GM12875 (cell line): ENCODE data around the gene ALDH1A1.

ENCODE experiments used
- H3K4me3 ChIP-seq: one replicate; pipeline ENCODE4 v1.5.1; 2011; ENCODE audit warnings: low read depth, low read length, control low read depth
- TF ChIP-seq, protein P1 (sequence below): IDR thresholded peaks from 2 replicates; pipeline ENCODE4 v1.5.1; 2011; ENCODE audit warnings: low read depth, mild to moderate bottlenecking, control low read depth, inconsistent platforms, low read length, moderate library complexity, borderline replicate concordance; ENCODE audit not compliant: insufficient read depth

ALDH1A1 gene

DNA sequence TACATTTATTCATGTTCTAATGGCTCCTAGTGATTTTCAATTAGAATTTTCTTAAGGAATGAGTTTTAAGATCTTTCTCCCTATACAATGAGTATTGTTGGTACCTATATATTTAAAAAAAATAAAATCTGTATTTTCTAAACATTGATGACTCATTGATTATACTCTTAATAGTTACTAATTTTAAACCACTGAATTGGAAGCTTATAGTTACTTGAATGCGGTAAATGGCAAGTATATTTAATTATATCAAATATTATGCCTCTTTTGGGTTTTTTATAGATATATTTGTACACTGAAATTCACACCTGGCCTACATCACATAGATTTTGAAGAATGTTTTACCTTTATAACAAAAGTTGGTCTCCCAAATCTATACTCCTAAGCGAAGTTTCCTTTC is 38.9 kb upstream of the ALDH1A1 start:
- TF ChIP-seq, protein P1, sequence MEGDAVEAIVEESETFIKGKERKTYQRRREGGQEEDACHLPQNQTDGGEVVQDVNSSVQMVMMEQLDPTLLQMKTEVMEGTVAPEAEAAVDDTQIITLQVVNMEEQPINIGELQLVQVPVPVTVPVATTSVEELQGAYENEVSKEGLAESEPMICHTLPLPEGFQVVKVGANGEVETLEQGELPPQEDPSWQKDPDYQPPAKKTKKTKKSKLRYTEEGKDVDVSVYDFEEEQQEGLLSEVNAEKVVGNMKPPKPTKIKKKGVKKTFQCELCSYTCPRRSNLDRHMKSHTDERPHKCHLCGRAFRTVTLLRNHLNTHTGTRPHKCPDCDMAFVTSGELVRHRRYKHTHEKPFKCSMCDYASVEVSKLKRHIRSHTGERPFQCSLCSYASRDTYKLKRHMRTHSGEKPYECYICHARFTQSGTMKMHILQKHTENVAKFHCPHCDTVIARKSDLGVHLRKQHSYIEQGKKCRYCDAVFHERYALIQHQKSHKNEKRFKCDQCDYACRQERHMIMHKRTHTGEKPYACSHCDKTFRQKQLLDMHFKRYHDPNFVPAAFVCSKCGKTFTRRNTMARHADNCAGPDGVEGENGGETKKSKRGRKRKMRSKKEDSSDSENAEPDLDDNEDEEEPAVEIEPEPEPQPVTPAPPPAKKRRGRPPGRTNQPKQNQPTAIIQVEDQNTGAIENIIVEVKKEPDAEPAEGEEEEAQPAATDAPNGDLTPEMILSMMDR = no peak

DNA sequence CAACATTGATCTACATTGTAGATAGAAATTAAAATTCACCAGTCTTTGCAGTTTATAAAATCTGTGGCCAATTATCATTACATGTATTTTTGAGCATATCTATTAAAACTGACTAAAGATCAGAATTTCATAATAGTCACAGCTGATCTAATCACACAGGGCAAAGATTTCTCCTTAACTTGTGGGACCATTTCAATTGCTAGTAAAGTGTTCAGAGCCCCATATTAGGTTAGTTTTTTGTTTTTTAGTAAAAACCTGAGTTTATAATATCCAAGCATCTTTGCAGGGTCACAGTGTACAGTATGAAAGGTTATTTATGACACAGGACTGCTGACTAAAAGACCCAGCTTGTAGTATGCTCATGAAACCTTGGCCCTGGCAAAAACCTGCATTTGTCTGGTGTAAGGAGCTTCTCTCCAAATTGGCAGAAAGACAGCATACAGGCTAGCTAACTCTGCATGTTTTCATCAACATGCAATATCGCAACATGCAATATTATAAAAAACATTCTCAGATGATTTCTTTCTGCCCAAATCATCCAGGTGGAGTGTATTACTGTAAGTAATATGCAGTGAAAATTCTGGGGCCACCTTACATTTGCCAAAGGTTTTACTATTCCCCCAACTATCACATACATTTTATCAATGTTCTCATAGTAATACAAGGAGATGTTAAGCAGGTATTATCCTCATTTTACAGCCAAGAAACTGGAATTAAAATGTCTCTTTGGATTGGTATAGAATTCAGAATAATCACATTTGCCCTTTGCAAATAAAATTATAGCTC is 37.7 kb upstream of the ALDH1A1 start:
- no peak overlapping the region for H3K4me3 ChIP-seq
- TF ChIP-seq, protein P1 = no peak

More for the DNA sequence above, 38.9 kb upstream of the ALDH1A1 start:
- H3K4me3 ChIP-seq = no peak overlapping the region

DNA sequence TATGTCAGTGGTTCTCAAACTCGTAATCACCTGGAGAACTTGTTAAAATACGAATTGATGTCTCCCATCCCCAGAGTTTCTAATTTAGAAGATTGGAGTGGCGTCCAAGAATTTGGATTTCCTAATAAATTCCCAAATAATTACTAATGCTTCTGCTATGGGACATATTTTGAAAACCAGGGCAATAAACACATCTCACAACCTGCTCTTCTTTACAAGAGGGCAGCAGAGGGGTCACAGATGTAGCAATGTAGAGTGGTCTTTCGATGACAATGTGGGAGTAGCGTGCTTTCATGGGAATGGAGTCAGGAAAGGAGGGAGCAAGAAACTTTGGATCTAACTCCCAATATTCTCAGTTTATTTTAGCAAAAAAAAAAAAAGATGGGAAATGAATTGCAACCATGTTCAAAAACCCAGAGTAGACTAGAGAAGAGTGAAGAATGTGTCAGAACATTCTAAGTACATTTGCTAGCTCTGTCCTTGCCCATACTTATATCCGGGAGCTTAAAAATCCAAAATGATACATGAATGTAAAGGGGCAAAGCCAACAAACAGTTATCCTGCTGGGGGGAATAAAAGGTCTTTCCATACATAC is 33.8 kb upstream of the ALDH1A1 start:
- TF ChIP-seq, protein P1 = no peak
- H3K4me3 ChIP-seq = no peak overlapping the region

DNA sequence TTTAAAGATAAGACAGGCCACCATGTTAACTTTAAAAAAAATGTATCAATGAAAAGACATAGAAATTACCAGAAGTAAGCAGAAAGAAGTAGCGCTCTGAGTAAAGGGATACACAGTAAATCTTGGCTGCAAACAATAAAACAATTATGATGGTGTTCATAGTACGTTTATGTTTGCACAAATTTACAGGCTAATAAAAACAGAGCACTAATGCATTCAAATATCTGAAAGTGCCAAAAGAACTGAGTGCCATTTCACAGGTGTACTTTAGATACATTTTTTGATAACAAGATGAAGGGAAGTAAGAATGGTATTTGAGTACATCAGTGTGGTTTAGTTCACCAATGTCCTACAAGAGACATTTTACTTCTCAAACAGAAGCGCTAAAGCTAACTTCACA is 32.9 kb upstream of the ALDH1A1 start:
- TF ChIP-seq, protein P1 = no peak
- H3K4me3 ChIP-seq = no peak overlapping the region

DNA sequence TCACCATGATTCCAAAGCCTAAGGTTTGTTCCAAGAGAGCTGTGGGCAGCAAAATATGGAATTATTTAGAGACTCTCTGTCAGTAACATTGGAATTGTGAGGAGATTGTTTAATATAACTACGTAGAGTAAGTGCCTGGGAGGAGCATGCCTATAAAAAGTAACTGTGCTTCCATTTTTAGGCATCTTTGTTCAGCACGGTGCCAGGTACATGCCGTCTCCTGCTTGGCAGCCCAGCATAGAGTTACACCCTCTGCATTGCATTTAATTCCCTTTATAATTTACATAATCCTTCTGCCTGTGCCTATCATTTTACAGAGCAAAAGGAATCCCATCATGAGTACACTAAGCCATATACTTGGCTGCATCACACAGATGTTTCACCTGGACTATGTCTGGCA is 32.1 kb upstream of the ALDH1A1 start:
- TF ChIP-seq, protein P1 = no peak

DNA sequence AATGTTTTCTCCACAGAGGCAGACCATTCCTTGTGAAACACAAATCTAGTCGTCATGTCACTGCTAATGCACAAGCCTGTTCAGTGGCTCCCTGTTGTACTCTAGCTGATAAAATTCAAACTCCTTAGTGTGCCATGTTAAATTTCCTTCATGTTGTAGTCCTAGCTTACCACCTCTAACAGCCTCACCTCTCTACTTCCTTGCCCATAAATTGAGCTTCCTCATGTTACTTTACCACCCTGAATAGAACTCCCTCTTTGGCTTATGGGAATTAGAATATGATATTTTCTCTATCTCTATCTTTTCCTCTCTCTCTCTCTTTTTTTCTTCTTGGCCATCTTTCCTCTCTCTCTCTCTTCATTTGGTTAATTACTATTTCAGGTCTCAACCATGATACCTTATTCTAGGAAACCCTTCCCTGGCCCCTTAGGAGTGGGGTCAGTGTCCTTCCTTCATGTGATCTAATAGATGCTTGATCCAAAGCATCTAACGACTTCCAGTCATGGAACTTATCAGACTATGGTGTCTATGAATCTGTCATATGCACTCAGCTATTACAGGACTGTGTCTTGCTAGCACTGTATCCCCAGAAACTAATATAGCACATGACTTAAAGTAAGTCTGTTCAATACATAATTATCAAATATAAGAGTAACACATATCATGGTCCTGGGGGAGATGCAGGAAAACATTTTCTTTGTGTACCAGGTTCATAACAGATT is 31.5 kb upstream of the ALDH1A1 start:
- no peak overlapping the region for H3K4me3 ChIP-seq
- TF ChIP-seq, protein P1 = no peak

More for the DNA sequence above, 32.1 kb upstream of the ALDH1A1 start:
- H3K4me3 ChIP-seq = no peak overlapping the region
